ENCODE results near the gene PRG3.
"Not testable (repeated sequence)": the region's sequence is repeated elsewhere in the genome, so short reads cannot be mapped to it uniquely, and the experiment has no call there.

The PRG3 gene

GRCh38 chr11:57358991-57359390 lies 22.0 kb downstream of the PRG3 start:
- DNase-seq, result no peak

GRCh38 chr11:57358543-57358961 lies 22.4 kb downstream of the PRG3 start:
- no peak for DNase-seq

GRCh38 chr11:57357856-57358255 lies 23.1 kb downstream of the PRG3 start:
- DNase-seq, result no peak

- no peak for DNase-seq
These were observed 23.6 kb downstream of the PRG3 start for GRCh38 chr11:57357310-57357709.

GRCh38 chr11:57356268-57356667 lies 24.7 kb downstream of the PRG3 start:
- no peak for DNase-seq

GRCh38 chr11:57354699-57355098 lies 26.3 kb downstream of the PRG3 start:
- no peak for DNase-seq

GRCh38 chr11:57353852-57354251 lies 27.1 kb downstream of the PRG3 start:
- no peak for DNase-seq

- DNase-seq, result no peak
These were observed 27.5 kb downstream of the PRG3 start for GRCh38 chr11:57353446-57353845.

- no peak for DNase-seq
These were observed 27.9 kb downstream of the PRG3 start for GRCh38 chr11:57353036-57353435.

GRCh38 chr11:57349491-57350274 lies 31.3 kb downstream of the PRG3 start:
- no peak for DNase-seq

GRCh38 chr11:57348636-57349313 lies 32.2 kb downstream of the PRG3 start:
- no peak for DNase-seq

GRCh38 chr11:57348052-57348451 lies 32.9 kb downstream of the PRG3 start:
- no peak for DNase-seq

GRCh38 chr11:57347336-57347735 lies 33.6 kb downstream of the PRG3 start:
- DNase-seq, result no peak

GRCh38 chr11:57345555-57346211 lies 35.3 kb downstream of the PRG3 start:
- peak; percentile 64 for DNase-seq

- no peak for DNase-seq
These were observed 36.1 kb downstream of the PRG3 start for GRCh38 chr11:57344826-57345225.

- no peak for DNase-seq
These were observed 37.1 kb downstream of the PRG3 start for GRCh38 chr11:57343825-57344224.

- no peak for DNase-seq
These were observed 38.2 kb downstream of the PRG3 start for GRCh38 chr11:57342702-57343101.

GRCh38 chr11:57341250-57341808 lies 39.6 kb downstream of the PRG3 start:
- DNase-seq, result no peak

- no peak for DNase-seq
These were observed 40.8 kb downstream of the PRG3 start for GRCh38 chr11:57340039-57340615.

GRCh38 chr11:57339328-57339727 lies 41.6 kb downstream of the PRG3 start:
- no peak for DNase-seq

GRCh38 chr11:57338142-57338541 lies 42.8 kb downstream of the PRG3 start, which contains the start of gene P2RX3:
P2RX3 (plus strand) TSS chr11:57338352; CDS start chr11:57338551, 199 bp downstream.
- no peak for DNase-seq

- DNase-seq, result not testable (repeated sequence)
These were observed 44.1 kb downstream of the PRG3 start for GRCh38 chr11:57336856-57337255.

- DNase-seq, result no peak
These were observed 44.8 kb downstream of the PRG3 start for GRCh38 chr11:57336111-57336666.
